HL-60 (cell line): ENCODE measurements around the gene CNBD2.
"Not testable (repeated sequence)": the region's sequence is repeated elsewhere in the genome, so short reads cannot be mapped to it uniquely, and the experiment has no call there.

Source experiments
- DNase-seq, 2 experiments: peaks; one replicate each; pipeline ENCODE4 v3.0.0-alpha.2; 2010 to 2020; ENCODE audit warnings: low read depth in 1 of 2, low spot score in 1 of 2
- H3K27ac ChIP-seq: fragments of 250-450 bp; sonication (Bioruptor Pico); replicated peaks from 2 replicates; pipeline ENCODE4 v1.5.1; 2020; ENCODE audit warnings: mild to moderate bottlenecking, moderate library complexity
- H3K27me3 ChIP-seq: fragments of 250-450 bp; sonication (Bioruptor Pico); 2 replicates; pipeline ENCODE4 v1.5.1; 2021; ENCODE audit warnings: mild to moderate bottlenecking, moderate library complexity; ENCODE audit not compliant: insufficient read depth, poor library complexity, severe bottlenecking
- H3K4me3 ChIP-seq: replicated peaks from 2 replicates; pipeline ENCODE4 v1.5.1; 2011; ENCODE audit warnings: mild to moderate bottlenecking, control low read depth, low read length; ENCODE audit not compliant: insufficient read depth
- GABPA ChIP-seq: IDR thresholded peaks from 2 replicates; pipeline ENCODE4 v1.6.1; 2012; ENCODE audit warnings: low read depth
- POLR2AphosphoS5 ChIP-seq: IDR thresholded peaks from 2 replicates; pipeline ENCODE4 v1.6.1; 2012; ENCODE audit warnings: low read depth
- SPI1 ChIP-seq: IDR thresholded peaks from 2 replicates; pipeline ENCODE4 v1.6.1; 2012; ENCODE audit warnings: low read depth, mild to moderate bottlenecking, borderline replicate concordance
- TF ChIP-seq, protein P1 (sequence below): IDR thresholded peaks from one replicate; pipeline ENCODE4 v1.5.1; 2011; ENCODE audit warnings: low read length, control low read depth, inconsistent platforms; ENCODE audit not compliant: insufficient read depth
- TF ChIP-seq, protein P2 (sequence below): IDR thresholded peaks from 2 replicates; pipeline ENCODE4 v1.6.1; 2012; ENCODE audit warnings: low read depth; ENCODE audit not compliant: insufficient replicate concordance

The CNBD2 gene

DNA sequence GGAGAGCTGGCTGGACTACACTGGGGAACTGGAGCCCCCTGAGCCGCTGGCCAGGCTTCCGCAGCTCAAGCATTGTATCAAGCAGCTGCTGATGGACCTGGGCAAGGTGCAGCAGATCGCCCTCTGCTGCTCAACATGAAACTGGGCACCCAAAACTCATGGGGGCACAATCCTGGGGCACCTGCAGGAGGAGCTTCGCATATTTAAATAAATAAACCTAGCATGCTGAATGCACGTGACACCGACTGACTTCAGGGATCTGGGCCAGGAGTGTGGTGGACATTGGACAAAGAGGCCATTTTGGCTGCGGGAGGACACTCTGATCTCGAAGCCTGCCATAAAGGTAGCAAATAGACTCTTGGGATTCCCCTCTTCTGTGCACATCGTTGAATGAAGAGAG lies 20.9 kb upstream of the CNBD2 start:
- no peak overlapping the region for H3K4me3 ChIP-seq
- peak in 1 of 2 experiments; percentile 28 for DNase-seq
- H3K27ac ChIP-seq, result no peak overlapping the region
- no peaks in the 10 kb centered on the region for H3K27me3 ChIP-seq
- TF ChIP-seq, protein P1, sequence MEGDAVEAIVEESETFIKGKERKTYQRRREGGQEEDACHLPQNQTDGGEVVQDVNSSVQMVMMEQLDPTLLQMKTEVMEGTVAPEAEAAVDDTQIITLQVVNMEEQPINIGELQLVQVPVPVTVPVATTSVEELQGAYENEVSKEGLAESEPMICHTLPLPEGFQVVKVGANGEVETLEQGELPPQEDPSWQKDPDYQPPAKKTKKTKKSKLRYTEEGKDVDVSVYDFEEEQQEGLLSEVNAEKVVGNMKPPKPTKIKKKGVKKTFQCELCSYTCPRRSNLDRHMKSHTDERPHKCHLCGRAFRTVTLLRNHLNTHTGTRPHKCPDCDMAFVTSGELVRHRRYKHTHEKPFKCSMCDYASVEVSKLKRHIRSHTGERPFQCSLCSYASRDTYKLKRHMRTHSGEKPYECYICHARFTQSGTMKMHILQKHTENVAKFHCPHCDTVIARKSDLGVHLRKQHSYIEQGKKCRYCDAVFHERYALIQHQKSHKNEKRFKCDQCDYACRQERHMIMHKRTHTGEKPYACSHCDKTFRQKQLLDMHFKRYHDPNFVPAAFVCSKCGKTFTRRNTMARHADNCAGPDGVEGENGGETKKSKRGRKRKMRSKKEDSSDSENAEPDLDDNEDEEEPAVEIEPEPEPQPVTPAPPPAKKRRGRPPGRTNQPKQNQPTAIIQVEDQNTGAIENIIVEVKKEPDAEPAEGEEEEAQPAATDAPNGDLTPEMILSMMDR, result peak; percentile 37
- no peak for TF ChIP-seq SPI1

DNA sequence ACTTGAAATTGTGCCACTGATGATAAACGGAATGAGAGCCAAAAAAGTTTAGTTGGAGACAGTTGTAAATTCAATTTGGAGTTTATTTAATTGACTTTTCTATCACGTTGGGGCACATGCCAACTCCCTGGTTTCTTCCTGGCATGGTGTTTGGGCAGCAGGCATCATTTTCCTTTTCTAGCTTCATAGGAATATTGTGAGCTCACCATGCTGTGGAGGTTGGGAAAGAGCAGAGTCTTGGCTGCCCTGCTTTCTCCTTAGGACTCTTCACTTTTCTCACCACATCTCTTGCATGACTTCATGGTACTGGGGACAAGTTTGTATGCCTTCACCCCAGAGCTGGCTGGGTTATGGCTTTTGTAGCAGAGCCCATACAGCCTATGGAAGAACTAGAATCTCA lies 20.5 kb upstream of the CNBD2 start:
- TF ChIP-seq GABPA (no peak), POLR2AphosphoS5 (no peak), SPI1 (no peak)
- TF ChIP-seq, protein P2, sequence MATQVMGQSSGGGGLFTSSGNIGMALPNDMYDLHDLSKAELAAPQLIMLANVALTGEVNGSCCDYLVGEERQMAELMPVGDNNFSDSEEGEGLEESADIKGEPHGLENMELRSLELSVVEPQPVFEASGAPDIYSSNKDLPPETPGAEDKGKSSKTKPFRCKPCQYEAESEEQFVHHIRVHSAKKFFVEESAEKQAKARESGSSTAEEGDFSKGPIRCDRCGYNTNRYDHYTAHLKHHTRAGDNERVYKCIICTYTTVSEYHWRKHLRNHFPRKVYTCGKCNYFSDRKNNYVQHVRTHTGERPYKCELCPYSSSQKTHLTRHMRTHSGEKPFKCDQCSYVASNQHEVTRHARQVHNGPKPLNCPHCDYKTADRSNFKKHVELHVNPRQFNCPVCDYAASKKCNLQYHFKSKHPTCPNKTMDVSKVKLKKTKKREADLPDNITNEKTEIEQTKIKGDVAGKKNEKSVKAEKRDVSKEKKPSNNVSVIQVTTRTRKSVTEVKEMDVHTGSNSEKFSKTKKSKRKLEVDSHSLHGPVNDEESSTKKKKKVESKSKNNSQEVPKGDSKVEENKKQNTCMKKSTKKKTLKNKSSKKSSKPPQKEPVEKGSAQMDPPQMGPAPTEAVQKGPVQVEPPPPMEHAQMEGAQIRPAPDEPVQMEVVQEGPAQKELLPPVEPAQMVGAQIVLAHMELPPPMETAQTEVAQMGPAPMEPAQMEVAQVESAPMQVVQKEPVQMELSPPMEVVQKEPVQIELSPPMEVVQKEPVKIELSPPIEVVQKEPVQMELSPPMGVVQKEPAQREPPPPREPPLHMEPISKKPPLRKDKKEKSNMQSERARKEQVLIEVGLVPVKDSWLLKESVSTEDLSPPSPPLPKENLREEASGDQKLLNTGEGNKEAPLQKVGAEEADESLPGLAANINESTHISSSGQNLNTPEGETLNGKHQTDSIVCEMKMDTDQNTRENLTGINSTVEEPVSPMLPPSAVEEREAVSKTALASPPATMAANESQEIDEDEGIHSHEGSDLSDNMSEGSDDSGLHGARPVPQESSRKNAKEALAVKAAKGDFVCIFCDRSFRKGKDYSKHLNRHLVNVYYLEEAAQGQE, result no peak
- TF ChIP-seq, protein P1, result no peak
- no peak for DNase-seq
- Histone ChIP-seq H3K27ac (no peak overlapping the region), H3K4me3 (no peak overlapping the region), H3K27me3 (no peaks in the 10 kb centered on the region)

DNA sequence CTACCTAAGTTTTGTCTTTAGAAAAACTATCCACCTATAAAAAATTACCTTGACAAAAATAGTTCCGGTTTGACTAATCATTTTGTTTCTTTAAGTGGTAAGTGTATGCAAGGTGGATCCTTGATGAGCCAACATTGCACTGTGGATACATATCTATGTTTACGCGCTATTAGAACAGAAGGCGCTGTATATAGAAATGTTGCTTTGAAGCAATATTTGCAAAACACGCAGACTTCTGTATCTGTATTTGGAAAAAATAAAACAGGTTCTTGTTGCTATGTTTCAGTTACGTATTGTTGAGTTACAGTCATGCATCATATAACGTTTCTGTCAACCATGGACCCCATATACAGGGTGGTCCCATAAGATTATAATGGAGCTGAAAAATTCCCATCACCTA lies 18.3 kb upstream of the CNBD2 start:
- Histone ChIP-seq H3K4me3 (no peak overlapping the region), H3K27ac (no peak overlapping the region), H3K27me3 (no peaks in the 10 kb centered on the region)
- no peak for TF ChIP-seq GABPA
- TF ChIP-seq SPI1, result no peak
- TF ChIP-seq POLR2AphosphoS5, result no peak
- TF ChIP-seq, protein P1, result no peak
- no peak for DNase-seq

DNA sequence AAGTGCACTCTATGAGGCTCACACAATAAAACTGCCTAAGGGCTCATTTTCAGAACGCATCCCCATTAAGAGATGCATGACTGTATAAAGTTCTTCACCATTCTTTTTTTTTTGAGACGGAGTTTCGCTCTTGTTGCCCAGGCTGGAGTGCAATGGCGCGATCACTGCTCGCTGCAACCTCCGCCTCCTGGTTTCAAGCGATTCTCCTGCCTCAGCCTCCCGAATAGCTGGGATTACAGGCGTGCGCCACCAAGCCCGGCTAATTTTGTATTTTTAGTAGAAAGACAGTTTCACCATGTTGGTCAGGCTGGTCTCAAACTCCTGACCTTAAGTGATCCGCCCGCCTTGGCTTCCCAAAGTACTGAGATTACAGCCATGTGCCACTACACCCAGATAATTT lies 16.3 kb upstream of the CNBD2 start:
- peak overlapping the region; percentile 98 for H3K27ac ChIP-seq
- DNase-seq, H3K4me3 ChIP-seq, H3K27me3 ChIP-seq: not testable (repeated sequence)

DNA sequence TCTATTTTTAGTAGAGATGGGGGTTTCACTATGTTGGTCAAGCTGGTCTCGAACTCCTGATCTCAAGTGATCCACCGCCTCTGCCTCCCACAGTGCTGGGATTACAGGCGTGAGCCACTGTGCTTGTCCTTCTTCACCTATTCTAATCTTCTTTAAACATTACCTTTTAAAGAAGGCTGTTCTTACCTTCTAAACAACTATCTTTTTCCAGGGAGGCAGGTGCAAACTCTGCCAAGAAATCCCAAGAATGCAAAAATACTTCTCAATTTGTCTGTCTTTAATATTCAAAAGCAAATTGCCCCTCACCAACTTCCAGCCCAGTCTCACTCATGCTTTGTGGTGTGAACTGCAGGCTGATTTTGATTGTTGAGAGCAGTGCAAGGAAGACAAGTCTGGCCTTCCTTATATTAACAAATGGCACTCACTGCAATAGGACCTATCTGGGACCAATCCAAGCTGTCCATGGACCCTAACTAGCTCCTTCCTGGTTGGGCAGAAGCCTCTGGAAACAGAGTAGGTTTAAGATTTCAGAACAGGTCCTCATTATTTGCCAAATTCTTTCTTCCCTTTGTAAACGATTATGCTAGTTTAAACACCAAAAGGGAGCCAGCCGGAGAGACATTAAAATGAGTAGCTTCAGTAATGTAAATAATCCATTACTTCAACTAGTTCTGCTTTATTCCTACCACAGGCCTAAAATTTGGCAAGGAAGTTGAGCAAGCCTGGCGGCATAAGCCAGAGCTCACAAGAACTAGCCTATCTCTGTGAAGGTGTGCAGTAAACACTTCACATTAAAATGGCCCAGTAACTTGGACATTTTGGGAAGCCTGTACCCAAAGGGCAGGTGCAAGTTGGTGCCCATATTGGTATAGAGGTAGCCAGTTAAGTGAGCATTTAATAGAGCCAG lies 15.7 kb upstream of the CNBD2 start:
- Histone ChIP-seq H3K4me3 (peak overlapping the region; percentile 91), H3K27ac (peak overlapping the region; percentile 98), H3K27me3 (no peaks in the 10 kb centered on the region)
- peak; percentile 10 for TF ChIP-seq POLR2AphosphoS5
- no peak for TF ChIP-seq GABPA
- TF ChIP-seq SPI1, result peak; percentile 34; the same call in 1 of the 2 replicates
- TF ChIP-seq, protein P2, result no peak
- peak; percentile 18 to 86 for DNase-seq
